HG03159 (cell line): Measurements from ENCODE around the gene SIPA1L3.

Experiments
- ATAC-seq: cut with Tn5 transposase; IDR thresholded peaks from one replicate; pipeline ENCODE4 v1.9.1; 2021; ENCODE audit warnings: mild to moderate bottlenecking, moderate library complexity; ENCODE audit not compliant: unreplicated experiment

SIPA1L3 gene

DNA sequence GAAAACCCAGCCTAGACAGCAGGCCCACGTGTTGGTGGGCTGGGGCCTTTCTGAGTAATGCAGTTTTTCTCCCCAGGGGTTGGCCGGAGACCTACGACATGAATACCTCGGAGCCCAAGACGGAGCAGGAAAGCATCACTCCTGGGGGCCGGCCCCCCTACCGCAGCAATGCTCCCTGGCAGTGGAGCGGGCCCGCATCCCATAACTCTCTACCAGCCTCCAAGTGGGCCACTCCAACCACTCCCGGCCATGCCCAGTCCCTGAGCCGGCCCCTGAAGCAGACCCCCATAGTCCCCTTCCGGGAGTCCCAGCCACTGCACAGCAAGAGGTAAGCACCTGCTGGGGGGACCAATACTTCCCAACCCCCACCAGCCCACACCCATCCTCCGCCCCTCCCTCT, 234.1 kb downstream of the SIPA1L3 start:
- ATAC-seq = no peak

DNA sequence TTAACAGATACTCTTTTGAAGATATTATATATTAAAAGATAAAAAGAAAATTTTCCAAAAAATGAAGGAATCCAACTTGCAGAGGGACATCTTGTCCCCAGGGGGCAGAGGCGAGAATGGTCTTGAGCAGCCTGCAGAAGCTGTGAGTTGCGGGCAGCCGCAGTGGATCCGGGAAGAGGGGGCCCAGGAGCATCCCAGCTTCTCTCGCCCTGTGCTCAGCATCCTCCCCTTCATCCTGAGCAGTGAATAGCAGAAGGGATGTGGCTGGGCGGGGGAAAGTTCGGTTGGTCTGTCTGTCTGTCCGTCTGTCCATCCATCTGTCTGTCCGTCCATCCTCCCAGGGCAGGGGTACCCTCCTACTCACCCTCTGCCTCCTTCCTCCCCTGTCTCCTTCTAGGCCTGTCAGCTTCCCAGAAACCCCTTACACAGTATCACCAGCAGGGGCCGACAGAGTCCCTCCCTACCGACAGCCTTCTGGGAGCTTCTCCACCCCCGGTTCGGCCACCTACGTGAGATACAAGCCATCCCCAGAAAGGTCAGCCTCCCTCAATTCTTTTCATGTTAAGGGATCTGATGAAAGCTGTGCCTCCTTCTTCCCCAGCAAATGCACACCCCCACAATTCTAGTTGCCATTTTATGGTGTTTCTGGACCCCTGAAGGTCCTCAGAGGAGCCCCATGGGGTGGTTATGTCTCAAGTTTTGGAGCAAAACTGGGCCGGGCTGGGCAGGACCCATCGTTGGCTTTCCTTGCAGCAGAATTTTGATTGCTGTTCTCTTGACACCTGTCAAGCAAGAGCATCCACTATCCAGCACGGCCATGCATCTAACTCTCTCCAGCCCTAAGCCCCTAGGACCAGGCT, 235.4 kb downstream of the SIPA1L3 start:
- ATAC-seq = no peak

GRCh38 chr19:38143847-38144246, 236.8 kb downstream of the SIPA1L3 start:
- ATAC-seq = no peak

GRCh38 chr19:38144667-38145066, 237.7 kb downstream of the SIPA1L3 start:
- ATAC-seq = no peak

DNA sequence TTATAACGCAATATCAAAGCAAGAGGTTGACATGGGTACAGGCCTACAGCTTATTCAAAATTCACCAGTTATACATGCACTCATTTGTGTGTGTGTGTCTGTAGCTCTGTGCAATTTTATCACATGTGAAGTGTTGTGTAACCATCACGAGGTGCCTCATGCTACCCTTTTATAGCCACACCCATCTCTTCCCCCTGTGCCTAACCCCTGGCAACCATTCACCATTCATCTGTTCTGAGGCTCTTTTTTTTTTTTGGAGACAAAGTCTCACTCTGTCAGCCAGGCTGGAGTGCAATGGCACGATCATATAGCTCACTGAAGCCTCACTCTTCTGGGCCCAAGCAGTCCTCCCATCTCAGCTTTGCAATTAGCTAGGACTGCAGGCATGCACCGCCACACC, 238.6 kb downstream of the SIPA1L3 start:
- no peak for ATAC-seq

- ATAC-seq = no peak
Observed at GRCh38 chr19:38148337-38148736, 241.3 kb downstream of the SIPA1L3 start.

- ATAC-seq = no peak
Observed at GRCh38 chr19:38149661-38150061, 242.7 kb downstream of the SIPA1L3 start.

DNA sequence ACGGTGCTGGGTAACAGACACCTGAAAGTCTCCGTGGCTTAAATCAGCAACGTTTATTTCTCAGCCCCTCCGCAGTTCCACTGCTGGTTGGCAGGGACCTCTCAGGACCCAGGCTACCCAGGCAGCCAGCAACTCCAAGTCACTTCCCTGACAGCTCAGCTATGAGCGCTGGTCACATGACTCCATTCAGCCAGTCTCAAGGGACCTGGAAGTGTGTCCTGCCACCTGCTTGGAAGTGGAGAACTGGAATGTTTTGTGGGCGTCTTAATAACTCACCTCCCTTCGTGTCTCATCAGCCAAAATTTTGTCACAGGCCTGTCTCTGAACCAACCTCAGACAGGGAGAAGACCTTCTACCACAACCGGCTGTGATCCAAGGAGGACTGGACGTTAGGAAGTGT, 244.2 kb downstream of the SIPA1L3 start:
- no peak for ATAC-seq

GRCh38 chr19:38152461-38153379, 245.7 kb downstream of the SIPA1L3 start:
- ATAC-seq = no peak

DNA sequence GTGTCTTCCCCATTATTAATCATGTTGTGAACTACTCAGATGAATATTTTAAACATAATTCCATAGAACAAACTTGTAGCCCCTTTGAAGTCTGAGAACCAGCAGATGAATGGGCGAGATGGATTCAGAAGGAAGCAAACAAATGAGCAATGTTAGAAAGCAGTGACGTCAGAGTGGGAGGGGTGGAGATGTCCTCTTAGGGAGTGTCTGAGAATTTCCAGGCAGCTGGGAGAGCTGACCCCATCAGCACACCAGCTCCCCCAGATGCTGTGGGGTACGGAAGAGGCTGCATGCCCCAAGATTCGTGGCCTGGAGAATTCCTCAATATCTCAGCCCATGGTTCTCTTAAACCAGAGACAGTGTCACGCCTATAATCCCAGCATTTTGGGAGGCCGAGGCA, 248.4 kb downstream of the SIPA1L3 start:
- no peak for ATAC-seq

GRCh38 chr19:38158730-38159129, 251.7 kb downstream of the SIPA1L3 start:
- ATAC-seq = no peak

- ATAC-seq = no peak
Observed at GRCh38 chr19:38162094-38162493, 255.1 kb downstream of the SIPA1L3 start.

DNA sequence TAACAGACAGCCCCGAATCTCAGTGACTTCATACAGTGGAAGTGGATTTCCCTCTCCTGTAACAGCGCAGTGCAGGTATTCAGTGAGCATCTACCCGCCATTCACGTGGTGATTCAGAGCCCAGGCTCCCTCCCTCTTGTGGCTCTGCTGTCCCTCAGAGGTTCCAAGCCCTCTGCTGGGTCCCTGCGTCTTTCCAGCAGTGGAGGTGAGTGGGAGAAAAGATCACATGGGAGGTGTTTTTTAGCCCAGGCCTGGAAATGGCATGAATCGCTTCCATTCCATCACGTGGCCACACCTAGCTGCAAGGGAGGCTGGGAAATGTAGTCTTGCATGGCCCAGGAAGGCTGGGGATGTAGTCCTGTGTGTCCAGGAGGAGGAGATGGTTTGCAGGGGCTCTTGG, 255.6 kb downstream of the SIPA1L3 start:
- no peak for ATAC-seq

GRCh38 chr19:38163419-38164290, 256.6 kb downstream of the SIPA1L3 start:
- ATAC-seq = no peak

- ATAC-seq = no peak
Observed at GRCh38 chr19:38164526-38164925, 257.5 kb downstream of the SIPA1L3 start.

DNA sequence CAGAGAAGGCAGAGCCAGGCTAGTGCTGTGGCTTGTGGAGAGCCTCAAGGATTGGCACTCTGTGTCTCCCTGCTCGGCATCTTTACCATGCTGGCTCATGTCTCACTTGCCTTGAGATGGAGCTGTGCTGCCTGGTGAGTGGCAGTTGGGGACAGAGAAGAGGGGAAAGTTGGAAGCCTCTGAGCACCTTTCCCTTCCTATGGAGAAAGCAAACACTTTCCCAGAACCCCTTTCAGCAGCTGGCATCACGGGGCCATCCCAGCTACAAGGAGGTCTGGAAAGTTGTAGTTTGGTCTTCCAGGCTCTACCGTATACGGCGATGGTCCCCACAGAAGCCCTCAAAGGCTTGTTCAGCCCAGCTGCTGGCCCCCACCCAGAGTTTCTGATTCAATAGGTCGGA, 258.3 kb downstream of the SIPA1L3 start:
- no peak for ATAC-seq

- ATAC-seq = no peak
Observed at GRCh38 chr19:38168637-38169036, 261.6 kb downstream of the SIPA1L3 start.

- ATAC-seq = no peak
Observed at GRCh38 chr19:38170334-38170733, 263.3 kb downstream of the SIPA1L3 start.

- no peak for ATAC-seq
Observed at GRCh38 chr19:38172001-38172400, 265.0 kb downstream of the SIPA1L3 start.

GRCh38 chr19:38173291-38174041, 266.5 kb downstream of the SIPA1L3 start:
- no peak for ATAC-seq
